GM23338 (cell line): ENCODE results near the gene LMF1. TPM values are rescaled to one million over a fixed set of nuclear protein-coding genes. Genes with fewer than 3 reads are reported as not detected.

Source experiments
- ATAC-seq: fragments of 200-7000 bp; cut with Tn5 transposase; 3 replicates; pipeline ENCODE4 v1.9.1; 2020
- DNase-seq: peaks from one replicate; pipeline ENCODE4 v3.0.0-alpha.2; 2015; ENCODE audit warnings: low spot score
- H2AFZ ChIP-seq: fragments of 200-600 bp; sonication (generic); 2 replicates; pipeline ENCODE4 v1.8.0; 2016; ENCODE audit warnings: antibody characterized with exemption, mild to moderate bottlenecking, moderate library complexity
- H3F3A ChIP-seq: fragments of 200-600 bp; sonication (generic); replicated peaks from 2 replicates; pipeline ENCODE4 v1.8.0; 2017; ENCODE audit warnings: antibody characterized with exemption, mixed run types, low read depth
- H3K27ac ChIP-seq: fragments of 200-600 bp; sonication (generic); 2 replicates; pipeline ENCODE4 v1.6.1; 2016; ENCODE audit warnings: low read depth
- H3K27me3 ChIP-seq: fragments of 200-600 bp; sonication (generic); 2 replicates; pipeline ENCODE4 v1.8.0; 2016; ENCODE audit warnings: mild to moderate bottlenecking, mixed run types, moderate library complexity; ENCODE audit not compliant: insufficient read depth
- H3K36me3 ChIP-seq: fragments of 200-600 bp; sonication (generic); 2 replicates; pipeline ENCODE4 v1.8.0; 2016; ENCODE audit warnings: mild to moderate bottlenecking; ENCODE audit not compliant: insufficient read depth
- H3K4me1 ChIP-seq: fragments of 200-600 bp; sonication (generic); 2 replicates; pipeline ENCODE4 v1.8.0; 2016; ENCODE audit warnings: mild to moderate bottlenecking, moderate library complexity; ENCODE audit not compliant: insufficient read depth
- H3K4me2 ChIP-seq: fragments of 200-600 bp; sonication (generic); 2 replicates; pipeline ENCODE4 v1.7.1; 2017; ENCODE audit warnings: mixed run types
- H3K4me3 ChIP-seq: fragments of 200-600 bp; sonication (generic); 2 replicates; pipeline ENCODE4 v1.6.1; 2016; ENCODE audit warnings: mixed run types
- H3K79me2 ChIP-seq: fragments of 200-600 bp; sonication (generic); replicated peaks from 2 replicates; pipeline ENCODE4 v1.8.0; 2017; ENCODE audit warnings: mild to moderate bottlenecking; ENCODE audit not compliant: insufficient read depth
- H3K9me2 ChIP-seq: fragments of 200-600 bp; sonication (generic); 2 replicates; pipeline ENCODE4 v1.8.0; 2017; ENCODE audit not compliant: insufficient read depth
- H4K20me1 ChIP-seq: fragments of 200-600 bp; sonication (generic); replicated peaks from 2 replicates; pipeline ENCODE4 v1.8.0; 2017; ENCODE audit warnings: mild to moderate bottlenecking; ENCODE audit not compliant: insufficient read depth
- H3K27ac Mint-ChIP-seq: 2 replicates; pipeline ENCODE4 v1.8.0; 2020; ENCODE audit warnings: inconsistent platforms, mild to moderate bottlenecking, moderate library complexity, mixed read lengths
- H3K27me3 Mint-ChIP-seq: 3 replicates; pipeline ENCODE4 v1.8.0; 2022; ENCODE audit warnings: low read depth, mild to moderate bottlenecking, moderate library complexity, mixed read lengths, inconsistent platforms; ENCODE audit not compliant: insufficient read depth, poor library complexity
- H3K36me3 Mint-ChIP-seq: 3 replicates; pipeline ENCODE4 v1.8.0; 2021; ENCODE audit warnings: low read depth, mild to moderate bottlenecking, inconsistent platforms, moderate library complexity, mixed read lengths
- H3K4me1 Mint-ChIP-seq: 3 replicates; pipeline ENCODE4 v1.8.0; 2020; ENCODE audit warnings: mild to moderate bottlenecking, inconsistent platforms, mixed read lengths
- H3K4me3 Mint-ChIP-seq: 3 replicates; pipeline ENCODE4 v1.8.0; 2021; ENCODE audit warnings: moderate library complexity, mild to moderate bottlenecking, inconsistent platforms, mixed read lengths
- H3K9me3 Mint-ChIP-seq: 3 replicates; pipeline ENCODE4 v1.8.0; 2020; ENCODE audit warnings: moderate library complexity, mild to moderate bottlenecking, inconsistent platforms, mixed read lengths
- CREB1 ChIP-seq: fragments of 250-450 bp; sonication (Bioruptor Pico); IDR thresholded peaks from 2 replicates; pipeline ENCODE4 v1.5.0; 2020; ENCODE audit warnings: low read depth, mild to moderate bottlenecking, moderate library complexity
- EZH2phosphoT487 ChIP-seq: fragments of 200-600 bp; sonication (generic); IDR thresholded peaks from one replicate; pipeline ENCODE4 v1.8.1; 2018; ENCODE audit warnings: antibody characterized with exemption; ENCODE audit not compliant: unreplicated experiment
- POLR2AphosphoS5 ChIP-seq: IDR thresholded peaks from 2 replicates; pipeline ENCODE4 v1.6.1; 2016; ENCODE audit warnings: antibody characterized with exemption, low read depth
- STAT1 ChIP-seq: IDR thresholded peaks from one replicate; pipeline ENCODE4 v1.6.1; 2016; ENCODE audit warnings: antibody characterized with exemption; ENCODE audit not compliant: unreplicated experiment
- ZNF114 ChIP-seq: fragments of 250-450 bp; sonication (Bioruptor Pico); IDR thresholded peaks from 2 replicates; pipeline ENCODE4 v1.5.0; 2020; ENCODE audit warnings: mild to moderate bottlenecking, moderate library complexity
- ZNF331 ChIP-seq: fragments of 250-450 bp; sonication (Bioruptor Pico); IDR thresholded peaks from 2 replicates; pipeline ENCODE4 v1.5.0; 2020; ENCODE audit warnings: low read depth, mild to moderate bottlenecking, moderate library complexity
- ZNF462 ChIP-seq: fragments of 250-450 bp; sonication (Bioruptor Pico); IDR thresholded peaks from 2 replicates; pipeline ENCODE4 v1.5.0; 2020; ENCODE audit warnings: mild to moderate bottlenecking, moderate library complexity
- polyA plus RNA-seq: library from polyadenylated mRNA; unstranded; fragments of >200 nt; fragmentation: Nextera tagmentation; extraction: Ambion mirVana; gene quantifications from 2 replicates; pipeline ENCODE4 v1.2.1, GENCODE V29; 2016
- total RNA-seq: library from RNA; depleted of rRNA; stranded (reverse); fragments of >200 nt; shearing (Covaris generic); gene quantifications from 2 replicates; pipeline ENCODE4 v1.2.3, GENCODE V29; 2014
- TF ChIP-seq, protein P1 (sequence below), 2 experiments: fragments of 200-600 bp in 1 of 2; sonication (generic) in 1 of 2; conservative IDR thresholded peaks; 2 replicates each; pipeline versions ENCODE4 v1.5.1 to v1.6.1; 2016 to 2017; ENCODE audit warnings: antibody characterized with exemption in 2 of 2, low read depth in 2 of 2, mild to moderate bottlenecking in 2 of 2, moderate library complexity in 1 of 2

LMF1 gene
- total and polyA plus RNA-seq, 2 experiments from 2014 or later = 4.2 to 10.1 TPM

DNA sequence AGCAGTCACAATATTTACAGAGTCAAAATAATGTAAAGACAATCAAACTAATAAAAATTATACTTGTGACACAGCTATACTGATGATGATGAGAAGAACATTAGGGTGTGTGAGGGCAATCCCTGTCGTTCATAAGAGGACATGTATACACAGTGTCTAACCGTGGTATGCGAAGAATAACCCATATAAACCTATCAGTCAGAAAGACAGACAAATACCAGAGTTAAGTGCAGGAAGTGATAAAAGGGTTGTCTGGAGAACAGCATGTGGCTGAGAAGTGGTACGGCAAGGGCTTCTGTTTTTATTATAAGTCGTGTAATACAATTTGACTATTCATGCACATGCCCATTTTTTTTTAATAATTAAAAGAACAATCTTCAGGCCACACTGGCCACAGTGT is 46.7 kb downstream of the LMF1 start (continued):
- TF ChIP-seq ZNF462 (CRISPR knock-in tag) = no peak
- no peak for TF ChIP-seq ZNF331 (CRISPR knock-in tag)

- Mint-ChIP-seq H3K36me3 (peaks cover 29% of the 10 kb centered on the region), H3K9me3 (peaks cover 54% of the 10 kb centered on the region), H3K27ac (no peak overlapping the region), H3K4me3 (no peak overlapping the region), H3K27me3 (no peaks in the 10 kb centered on the region), H3K4me1 (no peaks in the 10 kb centered on the region)
- Histone ChIP-seq H3K4me2 (no peak overlapping the region), H3K27ac (no peak overlapping the region), H3K9me2 (0 out of 2 replicates have a peak, but pooled peaks cover 2% of the 10 kb centered on the region), H3K4me1 (no peaks in the 10 kb centered on the region), H3K27me3 (no peaks in the 10 kb centered on the region), H3K36me3 (0 out of 2 replicates have a peak, but pooled peaks cover 5% of the 10 kb centered on the region), H4K20me1 (no peaks in the 10 kb centered on the region), H3K4me3 (no peak overlapping the region), H2AFZ (no peak overlapping the region), H3F3A (peaks cover 6% of the 10 kb centered on the region; the same call in 1 of the 2 replicates), H3K79me2 (no peaks in the 10 kb centered on the region)
- no peak for DNase-seq
- no peak for ATAC-seq
- no peak for TF ChIP-seq POLR2AphosphoS5
- TF ChIP-seq CREB1 (CRISPR knock-in tag) = no peak
- TF ChIP-seq EZH2phosphoT487 = no peak
- no peak for TF ChIP-seq ZNF462 (CRISPR knock-in tag)
- TF ChIP-seq STAT1 = no peak
- no peak for TF ChIP-seq ZNF114 (CRISPR knock-in tag)
- TF ChIP-seq, protein P1, sequence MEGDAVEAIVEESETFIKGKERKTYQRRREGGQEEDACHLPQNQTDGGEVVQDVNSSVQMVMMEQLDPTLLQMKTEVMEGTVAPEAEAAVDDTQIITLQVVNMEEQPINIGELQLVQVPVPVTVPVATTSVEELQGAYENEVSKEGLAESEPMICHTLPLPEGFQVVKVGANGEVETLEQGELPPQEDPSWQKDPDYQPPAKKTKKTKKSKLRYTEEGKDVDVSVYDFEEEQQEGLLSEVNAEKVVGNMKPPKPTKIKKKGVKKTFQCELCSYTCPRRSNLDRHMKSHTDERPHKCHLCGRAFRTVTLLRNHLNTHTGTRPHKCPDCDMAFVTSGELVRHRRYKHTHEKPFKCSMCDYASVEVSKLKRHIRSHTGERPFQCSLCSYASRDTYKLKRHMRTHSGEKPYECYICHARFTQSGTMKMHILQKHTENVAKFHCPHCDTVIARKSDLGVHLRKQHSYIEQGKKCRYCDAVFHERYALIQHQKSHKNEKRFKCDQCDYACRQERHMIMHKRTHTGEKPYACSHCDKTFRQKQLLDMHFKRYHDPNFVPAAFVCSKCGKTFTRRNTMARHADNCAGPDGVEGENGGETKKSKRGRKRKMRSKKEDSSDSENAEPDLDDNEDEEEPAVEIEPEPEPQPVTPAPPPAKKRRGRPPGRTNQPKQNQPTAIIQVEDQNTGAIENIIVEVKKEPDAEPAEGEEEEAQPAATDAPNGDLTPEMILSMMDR (conservative IDR thresholded peaks at IDR 0.05; ENCODE audit: low read depth in 2 of 2) = no peak
Observed at GRCh38 chr16:923184-923583, 47.6 kb downstream of the LMF1 start.
